GM12865 (cell line): ENCODE data around the gene RSPH3.
"Not testable (repeated sequence)": the region's sequence is repeated elsewhere in the genome, so short reads cannot be mapped to it uniquely, and the experiment has no call there.

Experiments used
- DNase-seq: peaks from one replicate; pipeline ENCODE4 v3.0.0; 2010; ENCODE audit warnings: low read depth
- H3K4me3 ChIP-seq: 2 replicates; pipeline ENCODE4 v1.5.1; 2011; ENCODE audit warnings: mild to moderate bottlenecking, low read depth, low read length, control low read depth
- CTCF ChIP-seq: IDR thresholded peaks from 2 replicates; pipeline ENCODE4 v1.5.1; 2011; ENCODE audit warnings: low read length, control low read depth, low read depth, inconsistent platforms; ENCODE audit not compliant: insufficient read depth; ENCODE audit errors: missing control alignments

RSPH3 gene

DNA sequence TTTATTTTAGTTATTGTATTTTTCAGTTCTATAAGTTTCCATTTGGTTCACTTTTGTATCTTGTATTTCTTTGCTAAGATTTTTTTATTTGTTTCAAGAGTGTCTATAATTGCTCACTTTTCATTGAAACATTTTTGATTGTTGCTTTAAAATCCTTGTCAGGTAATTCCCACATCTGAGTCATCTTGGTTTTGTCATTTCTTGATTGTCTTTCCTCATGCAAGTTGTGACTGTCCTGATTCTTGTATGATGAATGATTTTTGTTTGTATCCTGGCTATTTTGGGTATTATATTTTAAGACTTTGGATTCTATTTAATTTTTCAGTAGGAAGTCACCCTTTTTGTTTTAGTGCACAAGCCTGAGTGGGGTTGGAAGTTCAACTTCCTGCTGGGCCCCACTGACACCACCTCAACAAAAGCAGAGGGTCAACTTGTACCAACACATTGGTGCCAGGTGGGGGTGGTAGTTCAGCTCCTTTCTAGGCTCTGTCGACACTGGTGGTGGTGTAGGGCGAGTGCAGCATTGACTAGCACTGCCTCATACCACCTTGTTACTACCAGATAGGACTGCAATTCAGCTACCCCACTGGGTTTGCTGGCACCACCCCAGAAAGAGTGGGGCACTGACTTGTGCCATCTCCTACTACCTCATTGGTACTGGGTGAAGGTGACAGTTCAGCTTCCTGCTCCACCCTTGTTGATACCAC is 8.8 kb downstream of the RSPH3 start:
- peak; percentile 33 for DNase-seq
- no peak overlapping the region for H3K4me3 ChIP-seq
- peak; percentile 7 for TF ChIP-seq CTCF

- DNase-seq, H3K4me3 ChIP-seq: not testable (repeated sequence)
These were observed 10.3 kb downstream of the RSPH3 start for GRCh38 chr6:158989711-158990110.

DNA sequence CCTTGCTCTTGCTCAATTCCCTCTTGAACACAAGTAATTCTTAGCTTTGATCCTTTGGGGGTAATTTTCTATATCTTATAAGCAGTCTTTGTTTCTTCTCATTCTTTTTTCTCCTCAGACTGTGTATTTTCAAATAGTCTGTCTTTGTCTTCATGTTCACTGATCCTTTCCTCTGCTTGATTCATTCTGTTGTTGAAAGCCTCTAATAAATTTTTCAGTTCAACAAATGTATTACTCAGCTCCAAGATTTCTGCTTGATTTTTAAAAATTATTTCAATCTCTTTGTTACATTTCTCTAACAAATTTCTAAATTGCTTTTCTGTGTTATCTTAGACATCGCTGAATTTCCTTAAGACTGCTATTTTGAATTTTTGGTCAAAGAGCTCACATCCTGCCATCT is 11.5 kb downstream of the RSPH3 start:
- no peak for TF ChIP-seq CTCF

DNA sequence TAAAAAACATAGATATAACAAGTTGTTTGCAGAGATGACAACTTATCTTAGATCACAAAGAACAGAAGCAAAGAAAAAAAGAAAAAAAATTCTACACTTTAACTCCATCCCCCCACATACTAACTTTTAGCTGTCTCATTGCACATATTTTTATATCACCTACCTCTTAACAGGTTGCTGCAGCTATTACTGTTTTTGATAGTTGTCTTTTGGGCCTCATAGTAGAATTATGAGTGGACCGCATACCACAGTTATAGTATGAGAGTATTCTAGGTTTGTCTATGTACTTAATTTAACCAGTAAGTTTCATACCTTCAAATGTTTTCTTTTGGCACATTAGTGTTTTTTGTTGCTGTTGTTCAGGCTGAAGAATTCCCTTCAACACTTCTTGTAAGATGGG is 12.3 kb downstream of the RSPH3 start:
- no peak for DNase-seq
- no peak overlapping the region for H3K4me3 ChIP-seq
- TF ChIP-seq CTCF = no peak

More for the DNA sequence above, 11.5 kb downstream of the RSPH3 start:
- no peak overlapping the region for H3K4me3 ChIP-seq
- no peak for DNase-seq

DNA sequence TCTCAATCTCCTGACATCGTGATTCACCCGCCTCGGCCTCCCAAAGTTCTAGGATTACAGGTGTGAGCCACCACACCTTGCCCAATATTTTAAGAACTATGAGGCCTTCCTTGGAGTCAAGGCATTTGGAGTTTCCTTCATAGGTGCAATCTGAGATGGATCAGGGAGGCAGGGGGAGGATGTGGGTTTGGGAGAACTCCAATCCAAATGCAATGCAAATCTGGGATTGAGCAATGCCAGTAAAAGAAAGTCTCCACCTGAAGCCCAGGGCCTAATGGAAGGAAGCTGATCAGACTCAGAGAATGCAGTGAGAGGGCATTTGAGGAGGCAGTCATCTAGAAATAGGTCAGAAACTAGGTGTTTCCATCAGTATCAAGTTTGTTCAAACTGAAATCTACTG is 21.2 kb downstream of the RSPH3 start:
- no peak for TF ChIP-seq CTCF
- no peak for DNase-seq
- H3K4me3 ChIP-seq = no peak overlapping the region

GRCh38 chr6:158977382-158977781 is 22.6 kb downstream of the RSPH3 start:
- no peak for DNase-seq
- H3K4me3 ChIP-seq = no peak overlapping the region
- TF ChIP-seq CTCF = no peak

GRCh38 chr6:158972241-158973233 is 27.5 kb downstream of the RSPH3 start:
- H3K4me3 ChIP-seq = no peak overlapping the region
- peak; percentile 30 for TF ChIP-seq CTCF
- peak; percentile 66 for DNase-seq
